Right atrium auricular region (tissue), 2 donors: Measurements from ENCODE around the gene VWA8. TPM values are rescaled to one million over a fixed set of nuclear protein-coding genes. Genes with fewer than 3 reads are reported as not detected.
"Not testable (repeated sequence)": the region's sequence is repeated elsewhere in the genome, so short reads cannot be mapped to it uniquely, and the experiment has no call there.

Source experiments
- DNase-seq: peaks from one replicate; pipeline ENCODE4 v3.0.0-alpha.2; 2019; ENCODE audit warnings: low spot score
- H3K27ac ChIP-seq, 2 donors: fragments of 200-600 bp; sonication (generic); 1 replicate in 1 of 2; 2 replicates in 1 of 2; pipeline ENCODE4 v1.5.1; 2016 to 2019
- H3K27me3 ChIP-seq, 2 donors: fragments of 200-600 bp; sonication (generic); one replicate each; pipeline versions ENCODE4 v1.5.1 to v1.6.0; 2017 to 2019
- H3K36me3 ChIP-seq: fragments of 200-600 bp; sonication (generic); one replicate; pipeline ENCODE4 v1.5.1; 2016
- H3K4me1 ChIP-seq, 2 donors: fragments of 200-600 bp; sonication (generic); one replicate each; pipeline versions ENCODE4 v1.5.1 to v1.6.0; 2017 to 2019
- H3K4me3 ChIP-seq, 2 donors: fragments of 200-600 bp; sonication (generic); 1 replicate in 1 of 2; 2 replicates in 1 of 2; pipeline ENCODE4 v1.5.1; 2017 to 2019; ENCODE audit warnings: mild to moderate bottlenecking in 1 of 2, moderate library complexity in 1 of 2
- H3K9me3 ChIP-seq, 2 donors: fragments of 200-600 bp; sonication (generic); one replicate each; pipeline ENCODE4 v1.5.1; 2019
- CTCF ChIP-seq, 2 donors: fragments of 200-600 bp; sonication (generic); IDR thresholded peaks; one replicate each; pipeline ENCODE4 v1.5.1; 2019; ENCODE audit warnings: antibody characterized with exemption in 2 of 2
- total RNA-seq, 2 donors: library from RNA; depleted of rRNA; stranded (reverse); fragments of >200 nt; gene quantifications; one replicate each; pipeline ENCODE4 v1.1.0, GENCODE V29; 2016

The VWA8 gene
- total RNA-seq, 2 donors from 2014 or later = 25.9 to 32.8 TPM

GRCh38 chr13:41650706-41651105, 310.2 kb downstream of the VWA8 start:
- H3K9me3 ChIP-seq = no peaks in the 10 kb centered on the region
- no peaks in the 10 kb centered on the region for H3K36me3 ChIP-seq
- no peak for DNase-seq
- H3K27me3 ChIP-seq = no peaks in the 10 kb centered on the region
- no peak overlapping the region for H3K4me3 ChIP-seq
- peaks cover 0 to 29% of the 10 kb centered on the region in 2 donors for H3K4me1 ChIP-seq
- no peak for TF ChIP-seq CTCF (IDR thresholded peaks at IDR 0.05)
- peak overlapping the region in 1 of 2 donors; percentile 16 for H3K27ac ChIP-seq

- Histone ChIP-seq H3K4me3 (no peak overlapping the region), H3K36me3 (no peaks in the 10 kb centered on the region), H3K27ac (peak overlapping the region in 1 of 2 donors; percentile 26), H3K4me1 (peaks cover 0 to 39% of the 10 kb centered on the region in 2 donors), H3K27me3 (no peaks in the 10 kb centered on the region), H3K9me3 (no peaks in the 10 kb centered on the region)
- peak in 1 of 2 donors; percentile 42 for TF ChIP-seq CTCF (IDR thresholded peaks at IDR 0.05)
- DNase-seq = no peak
Measured at GRCh38 chr13:41649659-41650058, 311.2 kb downstream of the VWA8 start.

GRCh38 chr13:41648314-41648935, 312.5 kb downstream of the VWA8 start:
- peak overlapping the region; percentile 29 to 46 for H3K27ac ChIP-seq
- no peak for DNase-seq
- no peaks in the 10 kb centered on the region for H3K27me3 ChIP-seq
- H3K4me1 ChIP-seq = peaks cover 0 to 46% of the 10 kb centered on the region in 2 donors
- H3K4me3 ChIP-seq = no peak overlapping the region
- TF ChIP-seq CTCF (IDR thresholded peaks at IDR 0.05) = no peak
- H3K9me3 ChIP-seq = no peaks in the 10 kb centered on the region
- H3K36me3 ChIP-seq = no peaks in the 10 kb centered on the region

GRCh38 chr13:41647699-41648313, 313.1 kb downstream of the VWA8 start:
- not testable (repeated sequence) for H3K27me3 ChIP-seq, H3K9me3 ChIP-seq, H3K4me3 ChIP-seq, DNase-seq, H3K36me3 ChIP-seq
- Histone ChIP-seq H3K27ac (peak overlapping the region; percentile 29 to 46), H3K4me1 (peaks cover 0 to 46% of the 10 kb centered on the region in 2 donors)

GRCh38 chr13:41645331-41645730, 315.6 kb downstream of the VWA8 start:
- peak; percentile 73 for DNase-seq

More at GRCh38 chr13:41645331-41645730, 315.6 kb downstream of the VWA8 start:
- TF ChIP-seq CTCF (IDR thresholded peaks at IDR 0.05) = no peak
- H3K4me3 ChIP-seq = no peak overlapping the region
- peaks cover 0 to 46% of the 10 kb centered on the region in 2 donors for H3K4me1 ChIP-seq
- no peaks in the 10 kb centered on the region for H3K27me3 ChIP-seq
- H3K9me3 ChIP-seq = no peaks in the 10 kb centered on the region
- H3K36me3 ChIP-seq = no peaks in the 10 kb centered on the region
- H3K27ac ChIP-seq = peak overlapping the region; percentile 23 to 32
